CD4-positive, alpha-beta T cell treated with Interleukin-15 for 1 hour (primary cell): ENCODE measurements around the gene ANXA4.

Source experiments
- DNase-seq: peaks from one replicate; pipeline ENCODE4 v3.0.0-alpha.2; 2020

The ANXA4 gene

GRCh38 chr2:69863298-69863697 is 121.4 kb downstream of the ANXA4 start:
- DNase-seq = no peak
